HCT116 (cell line): ENCODE results near the gene FKBP10. TPM values are rescaled to one million over a fixed set of nuclear protein-coding genes. Genes with fewer than 3 reads are reported as not detected.
A peak's percentile ranks its signal among the peaks of the same experiment; 100 is the strongest.

Source experiments
- ATAC-seq: fragments of 200-7000 bp; cut with Tn5 transposase; 2 replicates; pipeline ENCODE4 v1.9.1; 2020; ENCODE audit warnings: mild to moderate bottlenecking, moderate library complexity
- BruUV-seq: library from RNA; stranded (reverse); fragments of 400-500 nt; replicated peaks from 2 replicates; lab custom pipeline; 2021; lab: Mats Ljungman, UMichigan
- CTCF ChIA-PET: fragments of 300-600 bp; sonication (Branson Sonifier 250); formaldehyde crosslinking; loops from one replicate; lab custom pipeline; 2021; ENCODE audit warnings: antibody characterized with exemption; lab: Charles Lee
- POLR2A ChIA-PET: fragments of 300-600, 350-600 bp; sonication (Branson Sonifier 250); formaldehyde crosslinking; loops from one replicate; lab custom pipeline; 2021; ENCODE audit warnings: antibody characterized with exemption; lab: Charles Lee
- RAD21 ChIA-PET, 2 experiments: fragments of 300-600 bp; sonication (Branson Sonifier 250); formaldehyde crosslinking; loops; one replicate each; lab custom pipeline; 2023; ENCODE audit warnings: low total read pairs in 2 of 2; ENCODE audit not compliant: uncharacterized antibody in 2 of 2, unreplicated experiment in 2 of 2, low non-redundant PET in 1 of 2; lab: Charles Lee
- DNase-seq: peaks from one replicate; pipeline ENCODE4 v3.0.0-alpha.2; 2010; ENCODE audit warnings: low read depth, low spot score
- H2AFZ ChIP-seq: fragments of 200-600 bp; shearing (Covaris generic), sonication (generic); 2 replicates; pipeline ENCODE4 v1.6.1; 2017; ENCODE audit warnings: low read depth, mixed run types, mixed read lengths, antibody characterized with exemption, low read length; ENCODE audit not compliant: poor library complexity, severe bottlenecking
- H3K27ac ChIP-seq: 2 replicates; pipeline ENCODE4 v1.5.1; 2012; ENCODE audit warnings: low read depth, low read length
- H3K27me3 ChIP-seq: fragments of 200-600 bp; sonication (generic); 2 replicates; pipeline ENCODE4 v1.6.1; 2016; ENCODE audit warnings: mixed run types, low read length, mixed read lengths; ENCODE audit not compliant: insufficient read depth
- H3K36me3 ChIP-seq, 2 experiments: fragments of 200-500 bp in 1 of 2; fragments of 200-600 bp in 1 of 2; sonication (Bioruptor generic) in 1 of 2; sonication (generic) in 1 of 2; 2 replicates each; pipeline versions ENCODE4 v1.5.1 to v1.6.1; 2014 to 2016; ENCODE audit warnings: low read length in 2 of 2, inconsistent platforms in 1 of 2, mixed read lengths in 1 of 2, mixed run types in 1 of 2; ENCODE audit not compliant: insufficient read depth in 2 of 2, control insufficient read depth in 1 of 2
- H3K4me1 ChIP-seq, 2 experiments: fragments of 200-600 bp in 1 of 2; sonication (generic) in 1 of 2; 2 replicates each; pipeline versions ENCODE4 v1.5.1 to v1.6.1; 2012 to 2017; ENCODE audit warnings: low read length in 2 of 2, inconsistent platforms in 1 of 2, mild to moderate bottlenecking in 1 of 2, mixed read lengths in 1 of 2, mixed run types in 1 of 2, moderate library complexity in 1 of 2; ENCODE audit not compliant: insufficient read depth in 2 of 2, control insufficient read depth in 1 of 2
- H3K4me2 ChIP-seq: fragments of 200-600 bp; sonication (generic); 2 replicates; pipeline ENCODE4 v1.6.1; 2017; ENCODE audit warnings: mixed run types, low read length, mixed read lengths
- H3K4me3 ChIP-seq, 2 experiments: fragments of 200-600 bp in 1 of 2; sonication (generic) in 1 of 2; replicated peaks in 1 of 2; 2 replicates each; pipeline ENCODE4 v1.5.1; 2011 to 2016; ENCODE audit warnings: low read length in 2 of 2, control low read depth in 1 of 2, low read depth in 1 of 2, mild to moderate bottlenecking in 1 of 2, mixed read lengths in 1 of 2, mixed run types in 1 of 2
- H3K79me2 ChIP-seq: fragments of 200-600 bp; sonication (generic); 2 replicates; pipeline ENCODE4 v1.6.1; 2017; ENCODE audit warnings: mild to moderate bottlenecking, mixed run types, low read length, moderate library complexity, mixed read lengths; ENCODE audit not compliant: insufficient read depth
- H3K9ac ChIP-seq: fragments of 200-600 bp; sonication (generic); 2 replicates; pipeline ENCODE4 v1.6.1; 2016; ENCODE audit warnings: low read length, mixed read lengths
- H3K9me2 ChIP-seq: fragments of 200-600 bp; sonication (generic), shearing (Covaris generic); 2 replicates; pipeline ENCODE4 v1.6.1; 2017; ENCODE audit warnings: mixed run types, mild to moderate bottlenecking, moderate library complexity; ENCODE audit not compliant: insufficient read depth
- H3K9me3 ChIP-seq, 2 experiments: fragments of 200-500 bp in 1 of 2; fragments of 200-600 bp in 1 of 2; sonication (Bioruptor generic) in 1 of 2; sonication (generic) in 1 of 2; 2 replicates each; pipeline ENCODE4 v1.6.1; 2014 to 2017; ENCODE audit warnings: low read length in 2 of 2, mixed read lengths in 2 of 2, inconsistent platforms in 1 of 2, low read depth in 1 of 2, mild to moderate bottlenecking in 1 of 2, mixed run types in 1 of 2, moderate library complexity in 1 of 2; ENCODE audit not compliant: control insufficient read depth in 1 of 2, insufficient read depth in 1 of 2
- H4K20me1 ChIP-seq: fragments of 200-600 bp; sonication (generic), shearing (Covaris generic); 2 replicates; pipeline ENCODE4 v1.6.1; 2017; ENCODE audit warnings: mixed run types, mild to moderate bottlenecking, moderate library complexity; ENCODE audit not compliant: insufficient read depth
- CEBPB ChIP-seq: IDR thresholded peaks from 2 replicates; pipeline ENCODE4 v1.6.1; 2012; ENCODE audit warnings: low read depth
- EGR1 ChIP-seq: IDR thresholded peaks from 2 replicates; pipeline ENCODE4 v1.6.1; 2012; ENCODE audit warnings: low read depth
- ELF1 ChIP-seq: IDR thresholded peaks from 2 replicates; pipeline ENCODE4 v1.6.1; 2012; ENCODE audit warnings: low read depth, borderline replicate concordance
- EZH2 ChIP-seq: fragments of 200-600 bp; sonication (generic); IDR thresholded peaks from 2 replicates; pipeline ENCODE4 v1.6.1; 2017; ENCODE audit warnings: antibody characterized with exemption, mixed run types
- MAX ChIP-seq: IDR thresholded peaks from 2 replicates; pipeline ENCODE4 v1.6.1; 2012
- SP1 ChIP-seq: IDR thresholded peaks from 2 replicates; pipeline ENCODE4 v1.6.1; 2012; ENCODE audit warnings: low read depth
- SRF ChIP-seq: IDR thresholded peaks from 2 replicates; pipeline ENCODE4 v1.6.1; 2012; ENCODE audit warnings: low read depth
- ZFX ChIP-seq: fragments of 450-650 bp; IDR thresholded peaks from 2 replicates; pipeline ENCODE4 v1.6.1; 2017
- ZNF274 ChIP-seq: fragments of 200-500 bp; sonication (Bioruptor generic); IDR thresholded peaks from 2 replicates; pipeline ENCODE4 v1.6.1; 2014; ENCODE audit warnings: mild to moderate bottlenecking, low read depth, low read length, inconsistent platforms
- intact Hi-C: fragments of 100-400 bp; cut with micrococcal nuclease; formaldehyde crosslinking; loops from 2 replicates; pipeline ENCODE4 v1.10.0; 2022
- total RNA-seq: library from RNA; stranded (reverse); gene quantifications from one replicate; pipeline ENCODE4 v1.2.1, GENCODE V29; 2021; ENCODE audit not compliant: unreplicated experiment
- TF ChIP-seq, protein P1 (sequence below), 3 experiments: fragments of 200-600 bp in 1 of 3; sonication (generic) in 1 of 3; IDR thresholded peaks in 2 of 3; conservative IDR thresholded peaks in 1 of 3; 2 replicates each; pipeline ENCODE4 v1.5.1; 2012 to 2017; ENCODE audit warnings: low read depth in 2 of 3, low read length in 2 of 3, antibody characterized with exemption in 1 of 3, borderline replicate concordance in 1 of 3, control low read depth in 1 of 3, mild to moderate bottlenecking in 1 of 3, mixed read lengths in 1 of 3, mixed run types in 1 of 3, moderate library complexity in 1 of 3; ENCODE audit not compliant: insufficient read depth in 1 of 3

Gene FKBP10
- total RNA-seq, 1 experiment from 2014 or later, result 78.5 TPM

DNA sequence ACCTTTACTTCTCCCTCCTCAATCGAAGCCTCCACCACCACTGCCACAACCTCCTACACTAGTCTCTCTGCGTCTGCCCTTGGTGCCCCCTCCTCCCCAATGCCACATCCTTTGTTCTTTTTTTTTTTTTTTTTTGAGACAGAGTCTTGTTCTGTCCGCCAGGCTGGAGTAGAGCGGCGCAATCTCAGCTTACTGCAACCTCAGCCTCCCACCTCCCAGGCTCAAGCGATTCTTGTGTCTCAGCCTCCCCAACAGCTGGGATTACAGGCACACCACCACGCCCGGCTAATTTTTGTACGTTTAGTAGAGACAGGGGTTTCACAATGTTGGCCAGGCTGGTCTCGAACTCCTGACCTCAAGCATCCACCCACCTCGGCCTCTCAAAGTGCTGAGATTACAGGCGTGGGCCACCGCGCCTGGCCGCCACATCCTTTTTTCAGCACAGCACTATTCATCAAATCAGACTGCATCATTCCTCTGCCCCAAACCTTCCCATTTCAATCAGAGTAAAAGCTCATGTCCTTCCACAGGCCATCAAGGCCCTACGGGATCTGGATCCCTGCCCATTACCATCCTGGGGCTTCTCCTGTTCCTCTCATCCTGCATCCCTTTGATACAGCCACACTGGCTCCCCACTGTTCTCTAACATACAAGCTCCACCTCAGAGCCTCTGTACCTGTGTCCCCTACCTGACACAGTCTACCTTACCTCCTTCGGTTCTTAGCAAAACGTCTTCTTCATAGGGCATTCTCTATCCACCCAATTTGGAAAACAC is 50.5 kb downstream of the FKBP10 start:
- H3K36me3 ChIP-seq, result peaks cover 4 to 5% of the 10 kb centered on the region in 2 experiments
- BruUV-seq, result no TSS peak
- peak overlapping the region; percentile 95 to 100; a peak in 3 of 4 replicates for H3K4me3 ChIP-seq
- H2AFZ ChIP-seq, result no peak overlapping the region
- TF ChIP-seq MAX (no peak), SRF (no peak), EZH2 (no peak), ZNF274 (no peak), EGR1 (no peak), SP1 (no peak), ELF1 (no peak), ZFX (no peak), CEBPB (no peak)
- TF ChIP-seq, protein P1, sequence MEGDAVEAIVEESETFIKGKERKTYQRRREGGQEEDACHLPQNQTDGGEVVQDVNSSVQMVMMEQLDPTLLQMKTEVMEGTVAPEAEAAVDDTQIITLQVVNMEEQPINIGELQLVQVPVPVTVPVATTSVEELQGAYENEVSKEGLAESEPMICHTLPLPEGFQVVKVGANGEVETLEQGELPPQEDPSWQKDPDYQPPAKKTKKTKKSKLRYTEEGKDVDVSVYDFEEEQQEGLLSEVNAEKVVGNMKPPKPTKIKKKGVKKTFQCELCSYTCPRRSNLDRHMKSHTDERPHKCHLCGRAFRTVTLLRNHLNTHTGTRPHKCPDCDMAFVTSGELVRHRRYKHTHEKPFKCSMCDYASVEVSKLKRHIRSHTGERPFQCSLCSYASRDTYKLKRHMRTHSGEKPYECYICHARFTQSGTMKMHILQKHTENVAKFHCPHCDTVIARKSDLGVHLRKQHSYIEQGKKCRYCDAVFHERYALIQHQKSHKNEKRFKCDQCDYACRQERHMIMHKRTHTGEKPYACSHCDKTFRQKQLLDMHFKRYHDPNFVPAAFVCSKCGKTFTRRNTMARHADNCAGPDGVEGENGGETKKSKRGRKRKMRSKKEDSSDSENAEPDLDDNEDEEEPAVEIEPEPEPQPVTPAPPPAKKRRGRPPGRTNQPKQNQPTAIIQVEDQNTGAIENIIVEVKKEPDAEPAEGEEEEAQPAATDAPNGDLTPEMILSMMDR (IDR thresholded peaks at IDR 0.05 in 2 of 3, conservative IDR thresholded peaks at IDR 0.05 in 1 of 3; ENCODE audit: borderline replicate concordance in 1 of 3, insufficient read depth in 1 of 3, low read depth in 2 of 3, low read length in 2 of 3), result no peak
- no peaks in the 10 kb centered on the region for H3K9me2 ChIP-seq
- intact Hi-C loops, result no loop called here
- no peak for DNase-seq
- peaks cover 65% of the 10 kb centered on the region for H3K79me2 ChIP-seq
- H4K20me1 ChIP-seq, result no peaks in the 10 kb centered on the region
- H3K27me3 ChIP-seq, result no peaks in the 10 kb centered on the region
- ChIA-PET RAD21 (interaction anchor here in 1 of 2 experiments (0.6 to 0.7 kb wide), 2 partner anchors 19 to 175 kb away, joined by 3 read pairs; partner anchors contain the start of gene EIF1), CTCF (interaction anchor here (0.6 kb wide), 1 partner anchor 670 kb away, joined by 3 read pairs; no protein-coding TSS in a partner anchor), POLR2A (interaction anchor here (0.7 kb wide), 1 partner anchor 10 kb away, joined by 3 read pairs; no protein-coding TSS in a partner anchor)
- no peak for ATAC-seq
- no peaks in the 10 kb centered on the region for H3K9me3 ChIP-seq
- peaks cover 9 to 18% of the 10 kb centered on the region in 2 experiments; a peak in 3 of 4 replicates for H3K4me1 ChIP-seq
- no peak overlapping the region for H3K27ac ChIP-seq
- H3K9ac ChIP-seq, result 0 out of 2 replicates have a peak overlapping the region, but pooled peaks have one; percentile 99
- H3K4me2 ChIP-seq, result peak overlapping the region; percentile 97
